Neural cell (in vitro differentiated cells): ENCODE measurements around the gene BLTP2. TPM values are rescaled to one million over a fixed set of nuclear protein-coding genes. Genes with fewer than 3 reads are reported as not detected.

ENCODE experiments used
- H2AFZ ChIP-seq: fragments of 200-600, 300-800 bp; sonication (generic), shearing (Covaris generic); 2 replicates; pipeline ENCODE4 v1.6.0; 2014; ENCODE audit warnings: low read depth, mild to moderate bottlenecking, antibody characterized with exemption, low read length, moderate library complexity
- H3F3A ChIP-seq: fragments of 200-600 bp; shearing (Covaris generic); 2 replicates; pipeline ENCODE4 v1.6.1; 2016; ENCODE audit warnings: mild to moderate bottlenecking, moderate library complexity, mixed read lengths, antibody characterized with exemption, low read length; ENCODE audit not compliant: insufficient read depth, poor library complexity, severe bottlenecking
- H3K27ac ChIP-seq: fragments of 200-600, 300-800 bp; sonication (generic), shearing (Covaris generic); 2 replicates; pipeline ENCODE4 v1.5.1; 2014; ENCODE audit warnings: mild to moderate bottlenecking, low read length, moderate library complexity
- H3K27me3 ChIP-seq: fragments of 300-800, 200-600 bp; sonication (generic), shearing (Covaris generic); 2 replicates; pipeline ENCODE4 v1.6.0; 2014; ENCODE audit warnings: mild to moderate bottlenecking, low read depth, low read length, moderate library complexity; ENCODE audit not compliant: insufficient read depth
- H3K36me3 ChIP-seq: fragments of 300-800, 200-600 bp; sonication (generic), shearing (Covaris generic); 2 replicates; pipeline ENCODE4 v1.5.1; 2014; ENCODE audit warnings: mild to moderate bottlenecking, antibody characterized with exemption, low read length, moderate library complexity; ENCODE audit not compliant: insufficient read depth
- H3K4me2 ChIP-seq: fragments of 300-800, 200-600 bp; sonication (generic), shearing (Covaris generic); 2 replicates; pipeline ENCODE4 v1.6.0; 2014; ENCODE audit warnings: mild to moderate bottlenecking, low read length
- H3K4me3 ChIP-seq: fragments of 300-800, 200-600 bp; sonication (generic), shearing (Covaris generic); 2 replicates; pipeline ENCODE4 v1.5.1; 2014; ENCODE audit warnings: mild to moderate bottlenecking, low read length, moderate library complexity
- H3K79me2 ChIP-seq: fragments of 200-600 bp; shearing (Covaris generic); replicated peaks from 2 replicates; pipeline ENCODE4 v1.6.0; 2014; ENCODE audit warnings: mild to moderate bottlenecking, low read length, moderate library complexity; ENCODE audit not compliant: insufficient read depth
- H3K9ac ChIP-seq: fragments of 300-800, 200-600 bp; sonication (generic), shearing (Covaris generic); 2 replicates; pipeline ENCODE4 v1.6.1; 2016; ENCODE audit warnings: mild to moderate bottlenecking, low read length, mixed read lengths
- H3K9me2 ChIP-seq: fragments of 200-600 bp; shearing (Covaris generic); 2 replicates; pipeline ENCODE4 v1.6.1; 2016; ENCODE audit warnings: mild to moderate bottlenecking, low read length, mixed read lengths; ENCODE audit not compliant: insufficient read depth
- H3K9me3 ChIP-seq: fragments of 200-600, 300-800 bp; sonication (generic), shearing (Covaris generic); 2 replicates; pipeline ENCODE4 v1.6.1; 2016; ENCODE audit warnings: mild to moderate bottlenecking, mixed run types, low read length, moderate library complexity, mixed read lengths
- H4K20me1 ChIP-seq: fragments of 200-600 bp; shearing (Covaris generic); 2 replicates; pipeline ENCODE4 v1.6.1; 2016; ENCODE audit warnings: mild to moderate bottlenecking, mixed run types; ENCODE audit not compliant: insufficient read depth
- EP300 ChIP-seq: fragments of 450-650 bp; conservative IDR thresholded peaks from 2 replicates; pipeline ENCODE4 v1.6.1; 2014; ENCODE audit warnings: antibody characterized with exemption, mild to moderate bottlenecking, moderate library complexity; ENCODE audit not compliant: poor library complexity, severe bottlenecking
- EZH2 ChIP-seq: fragments of 200-600, 300-800 bp; shearing (Covaris generic), sonication (generic); IDR thresholded peaks from 2 replicates; pipeline ENCODE4 v1.6.1; 2014; ENCODE audit warnings: antibody characterized with exemption, low read length, borderline replicate concordance, mild to moderate bottlenecking; ENCODE audit not compliant: insufficient read depth, poor library complexity, severe bottlenecking
- MXI1 ChIP-seq: fragments of 450-650 bp; conservative IDR thresholded peaks from 2 replicates; pipeline ENCODE4 v1.6.1; 2014; ENCODE audit warnings: antibody characterized with exemption, mild to moderate bottlenecking; ENCODE audit not compliant: poor library complexity, severe bottlenecking
- POLR2AphosphoS5 ChIP-seq: IDR thresholded peaks from 2 replicates; pipeline ENCODE4 v1.6.1; 2012
- RAD21 ChIP-seq: fragments of 450-650 bp; conservative IDR thresholded peaks from 2 replicates; pipeline ENCODE4 v1.6.1; 2014; ENCODE audit warnings: antibody characterized with exemption, mild to moderate bottlenecking, moderate library complexity
- SMC3 ChIP-seq: fragments of 450-650 bp; conservative IDR thresholded peaks from 2 replicates; pipeline ENCODE4 v1.6.1; 2014; ENCODE audit warnings: antibody characterized with exemption, mild to moderate bottlenecking, moderate library complexity; ENCODE audit not compliant: poor library complexity
- TAF1 ChIP-seq: IDR thresholded peaks from 2 replicates; pipeline ENCODE4 v1.6.1; 2012; ENCODE audit warnings: low read depth
- polyA plus RNA-seq: library from polyadenylated mRNA; depleted of rRNA; stranded (reverse); fragments of >200 nt; gene quantifications from 2 replicates; pipeline ENCODE4 v1.2.3, GENCODE V29; 2014
- TF ChIP-seq, protein P1 (sequence below): IDR thresholded peaks from 2 replicates; pipeline ENCODE4 v1.6.1; 2012; ENCODE audit warnings: borderline replicate concordance
- TF ChIP-seq, protein P2 (sequence below): fragments of 450-650 bp; IDR thresholded peaks from 2 replicates; pipeline ENCODE4 v1.5.1; 2014; ENCODE audit warnings: antibody characterized with exemption, mild to moderate bottlenecking, moderate library complexity; ENCODE audit not compliant: poor library complexity, severe bottlenecking

The BLTP2 gene
- polyA plus RNA-seq, 1 donor from 2014 or later = 54.4 TPM

DNA sequence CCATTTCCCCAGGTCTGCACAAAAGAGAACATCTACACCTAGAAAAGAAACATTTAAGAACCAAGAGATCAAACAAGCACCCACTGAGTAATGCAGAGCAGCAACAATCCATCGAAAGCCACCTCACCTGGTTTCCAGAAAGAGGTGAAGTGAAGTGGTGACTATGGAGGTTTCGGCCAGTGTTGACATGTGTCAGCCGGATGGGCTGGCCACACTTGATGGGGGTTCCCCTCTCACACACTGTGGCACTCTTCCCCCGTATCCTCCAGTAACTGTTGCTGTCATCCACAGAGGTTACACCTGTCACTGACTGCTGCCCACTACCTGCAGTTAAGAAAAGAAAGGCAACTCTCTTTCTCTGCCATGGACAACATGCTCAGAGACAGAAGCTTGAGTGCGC is 10.2 kb upstream of the BLTP2 start:
- TF ChIP-seq RAD21 (no peak), POLR2AphosphoS5 (no peak), EZH2 (no peak), MXI1 (no peak), EP300 (no peak), SMC3 (no peak), TAF1 (no peak)
- TF ChIP-seq, protein P1, sequence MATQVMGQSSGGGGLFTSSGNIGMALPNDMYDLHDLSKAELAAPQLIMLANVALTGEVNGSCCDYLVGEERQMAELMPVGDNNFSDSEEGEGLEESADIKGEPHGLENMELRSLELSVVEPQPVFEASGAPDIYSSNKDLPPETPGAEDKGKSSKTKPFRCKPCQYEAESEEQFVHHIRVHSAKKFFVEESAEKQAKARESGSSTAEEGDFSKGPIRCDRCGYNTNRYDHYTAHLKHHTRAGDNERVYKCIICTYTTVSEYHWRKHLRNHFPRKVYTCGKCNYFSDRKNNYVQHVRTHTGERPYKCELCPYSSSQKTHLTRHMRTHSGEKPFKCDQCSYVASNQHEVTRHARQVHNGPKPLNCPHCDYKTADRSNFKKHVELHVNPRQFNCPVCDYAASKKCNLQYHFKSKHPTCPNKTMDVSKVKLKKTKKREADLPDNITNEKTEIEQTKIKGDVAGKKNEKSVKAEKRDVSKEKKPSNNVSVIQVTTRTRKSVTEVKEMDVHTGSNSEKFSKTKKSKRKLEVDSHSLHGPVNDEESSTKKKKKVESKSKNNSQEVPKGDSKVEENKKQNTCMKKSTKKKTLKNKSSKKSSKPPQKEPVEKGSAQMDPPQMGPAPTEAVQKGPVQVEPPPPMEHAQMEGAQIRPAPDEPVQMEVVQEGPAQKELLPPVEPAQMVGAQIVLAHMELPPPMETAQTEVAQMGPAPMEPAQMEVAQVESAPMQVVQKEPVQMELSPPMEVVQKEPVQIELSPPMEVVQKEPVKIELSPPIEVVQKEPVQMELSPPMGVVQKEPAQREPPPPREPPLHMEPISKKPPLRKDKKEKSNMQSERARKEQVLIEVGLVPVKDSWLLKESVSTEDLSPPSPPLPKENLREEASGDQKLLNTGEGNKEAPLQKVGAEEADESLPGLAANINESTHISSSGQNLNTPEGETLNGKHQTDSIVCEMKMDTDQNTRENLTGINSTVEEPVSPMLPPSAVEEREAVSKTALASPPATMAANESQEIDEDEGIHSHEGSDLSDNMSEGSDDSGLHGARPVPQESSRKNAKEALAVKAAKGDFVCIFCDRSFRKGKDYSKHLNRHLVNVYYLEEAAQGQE = no peak
- TF ChIP-seq, protein P2, sequence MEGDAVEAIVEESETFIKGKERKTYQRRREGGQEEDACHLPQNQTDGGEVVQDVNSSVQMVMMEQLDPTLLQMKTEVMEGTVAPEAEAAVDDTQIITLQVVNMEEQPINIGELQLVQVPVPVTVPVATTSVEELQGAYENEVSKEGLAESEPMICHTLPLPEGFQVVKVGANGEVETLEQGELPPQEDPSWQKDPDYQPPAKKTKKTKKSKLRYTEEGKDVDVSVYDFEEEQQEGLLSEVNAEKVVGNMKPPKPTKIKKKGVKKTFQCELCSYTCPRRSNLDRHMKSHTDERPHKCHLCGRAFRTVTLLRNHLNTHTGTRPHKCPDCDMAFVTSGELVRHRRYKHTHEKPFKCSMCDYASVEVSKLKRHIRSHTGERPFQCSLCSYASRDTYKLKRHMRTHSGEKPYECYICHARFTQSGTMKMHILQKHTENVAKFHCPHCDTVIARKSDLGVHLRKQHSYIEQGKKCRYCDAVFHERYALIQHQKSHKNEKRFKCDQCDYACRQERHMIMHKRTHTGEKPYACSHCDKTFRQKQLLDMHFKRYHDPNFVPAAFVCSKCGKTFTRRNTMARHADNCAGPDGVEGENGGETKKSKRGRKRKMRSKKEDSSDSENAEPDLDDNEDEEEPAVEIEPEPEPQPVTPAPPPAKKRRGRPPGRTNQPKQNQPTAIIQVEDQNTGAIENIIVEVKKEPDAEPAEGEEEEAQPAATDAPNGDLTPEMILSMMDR = no peak
- H3K27me3 ChIP-seq = no peaks in the 10 kb centered on the region
- H4K20me1 ChIP-seq = no peaks in the 10 kb centered on the region
- no peak overlapping the region for H3K4me2 ChIP-seq
- no peak overlapping the region for H3K27ac ChIP-seq
- peaks cover 15% of the 10 kb centered on the region for H3K79me2 ChIP-seq
- H3K4me3 ChIP-seq = no peak overlapping the region
- H3K36me3 ChIP-seq = no peaks in the 10 kb centered on the region
- no peak overlapping the region for H3K9ac ChIP-seq
- no peaks in the 10 kb centered on the region for H3K9me2 ChIP-seq
- no peaks in the 10 kb centered on the region for H3K9me3 ChIP-seq
- H2AFZ ChIP-seq = no peak overlapping the region
- no peaks in the 10 kb centered on the region for H3F3A ChIP-seq

DNA sequence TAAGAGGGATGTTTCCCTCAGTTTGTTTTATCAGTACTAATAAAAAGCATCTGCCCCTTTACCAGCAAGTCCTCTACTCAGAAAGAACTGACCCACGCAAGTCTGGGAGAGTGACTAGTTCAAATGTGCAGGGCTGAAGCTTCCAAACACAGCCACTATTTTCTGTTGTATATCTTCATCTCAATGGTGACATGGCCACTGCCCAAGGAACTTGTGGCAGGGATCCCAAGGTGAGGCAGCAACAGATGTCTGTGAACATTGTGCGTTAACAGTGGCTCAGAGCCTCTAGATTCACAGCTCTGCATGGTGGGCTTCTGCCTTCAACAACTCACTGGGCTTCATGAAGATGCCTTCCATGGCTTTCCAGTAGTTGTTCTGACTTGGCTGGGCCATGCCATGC is 3.7 kb upstream of the BLTP2 start:
- Histone ChIP-seq H2AFZ (no peak overlapping the region), H3K27ac (no peak overlapping the region), H3K9me2 (no peaks in the 10 kb centered on the region), H4K20me1 (no peaks in the 10 kb centered on the region), H3K4me2 (no peak overlapping the region), H3K27me3 (no peaks in the 10 kb centered on the region), H3F3A (peaks cover 4% of the 10 kb centered on the region), H3K9ac (no peak overlapping the region), H3K36me3 (no peaks in the 10 kb centered on the region), H3K4me3 (no peak overlapping the region), H3K79me2 (peaks cover 13% of the 10 kb centered on the region), H3K9me3 (no peaks in the 10 kb centered on the region)
- no peak for TF ChIP-seq EZH2
- no peak for TF ChIP-seq POLR2AphosphoS5
- TF ChIP-seq, protein P1 = no peak
- TF ChIP-seq RAD21 = no peak
- no peak for TF ChIP-seq SMC3
- TF ChIP-seq EP300 = no peak
- TF ChIP-seq MXI1 = no peak
- TF ChIP-seq, protein P2 = no peak
- no peak for TF ChIP-seq TAF1
